HepG2 (cell line): ENCODE measurements around the gene ELL. TPM values are rescaled to one million over a fixed set of nuclear protein-coding genes. Genes with fewer than 3 reads are reported as not detected.

ENCODE experiments used
- ATAD3A ChIP-seq: sonication (generic); formaldehyde crosslinking; IDR thresholded peaks from 2 replicates; pipeline ENCODE4 v1.4.0; 2020; ENCODE audit warnings: missing genetic modification reagents
- CENPBD1 ChIP-seq: sonication (generic); formaldehyde crosslinking; IDR thresholded peaks from 2 replicates; pipeline ENCODE4 v1.8.0; 2022; ENCODE audit warnings: missing genetic modification reagents, low read depth, mild to moderate bottlenecking, borderline replicate concordance
- MTA3 ChIP-seq: sonication (generic); formaldehyde crosslinking; IDR thresholded peaks from 2 replicates; pipeline ENCODE4 v1.4.0; 2020; ENCODE audit warnings: missing genetic modification reagents
- NCOA2 ChIP-seq: sonication (generic); formaldehyde crosslinking; IDR thresholded peaks from 2 replicates; pipeline ENCODE4 v1.8.0; 2022; ENCODE audit warnings: inconsistent platforms
- TRIM24 ChIP-seq: sonication (generic); formaldehyde crosslinking; IDR thresholded peaks from 2 replicates; pipeline ENCODE4 v1.8.0; 2022; ENCODE audit warnings: mild to moderate bottlenecking, missing genetic modification reagents
- ZBTB25 ChIP-seq: IDR thresholded peaks from 2 replicates; pipeline ENCODE4 v1.6.1; 2018; ENCODE audit warnings: missing genetic modification reagents
- ZNF138 ChIP-seq: sonication (generic); formaldehyde crosslinking; IDR thresholded peaks from 2 replicates; pipeline ENCODE4 v1.5.0; 2020; ENCODE audit warnings: mild to moderate bottlenecking, low read depth, missing genetic modification reagents
- ZNF251 ChIP-seq: sonication (generic); formaldehyde crosslinking; IDR thresholded peaks from 2 replicates; pipeline ENCODE4 v1.9.0; 2021; ENCODE audit warnings: mild to moderate bottlenecking, missing genetic modification reagents
- ZNF317 ChIP-seq: sonication (generic); formaldehyde crosslinking; IDR thresholded peaks from 2 replicates; pipeline ENCODE4 v1.5.0; 2020; ENCODE audit warnings: mild to moderate bottlenecking, missing genetic modification reagents
- ZNF558 ChIP-seq: sonication (generic); formaldehyde crosslinking; IDR thresholded peaks from 2 replicates; pipeline ENCODE4 v1.9.0; 2022; ENCODE audit warnings: mild to moderate bottlenecking, missing genetic modification reagents, borderline replicate concordance
- polyA plus RNA-seq, 8 experiments: library from polyadenylated mRNA; depleted of rRNA in 3 of 8; stranded (reverse) in 7 of 8; unstranded in 1 of 8; fragments of >200 nt; fragmentation: Illumina TruSeq in 4 of 8; extraction: Trizol in 4 of 8; gene quantifications; 2 replicates each; pipeline versions ENCODE4 v1.2.1 to v1.2.3, GENCODE V29; 2011 to 2016; ENCODE audit warnings: low read depth in 4 of 8, missing spikeins in 1 of 8, mixed read lengths in 1 of 8; ENCODE audit not compliant: insufficient read depth in 1 of 8
- total RNA-seq, 5 experiments: library from RNA; depleted of rRNA; stranded (reverse); fragments of >200 nt; fragmentation: Illumina TruSeq; extraction: Trizol; gene quantifications; 2 replicates each; pipeline ENCODE4 v1.2.3, GENCODE V29; 2016; ENCODE audit warnings: low read depth in 1 of 5
- TF ChIP-seq, protein P1 (sequence below): sonication (generic); formaldehyde crosslinking; IDR thresholded peaks from 2 replicates; pipeline ENCODE4 v1.4.0; 2020; ENCODE audit warnings: missing genetic modification reagents, borderline replicate concordance
- TF ChIP-seq, protein P2 (sequence below): IDR thresholded peaks from 2 replicates; pipeline ENCODE4 v1.6.1; 2012; ENCODE audit warnings: low read length, improper control_type of control experiment
- TF ChIP-seq, protein P3 (sequence below): sonication (generic); formaldehyde crosslinking; IDR thresholded peaks from 2 replicates; pipeline ENCODE4 v1.4.0; 2020; ENCODE audit warnings: missing genetic modification reagents
- TF ChIP-seq, protein P4 (sequence below): IDR thresholded peaks from 2 replicates; pipeline ENCODE4 v1.6.1; 2016; ENCODE audit warnings: missing compliant biosample characterization, missing genetic modification reagents, borderline replicate concordance

Gene ELL
- total and polyA plus RNA-seq, 2 of the 13 experiments (the other 11 are each of a cell fraction or from before 2014, with no cell fraction given), result 3.7 to 5.4 TPM

DNA sequence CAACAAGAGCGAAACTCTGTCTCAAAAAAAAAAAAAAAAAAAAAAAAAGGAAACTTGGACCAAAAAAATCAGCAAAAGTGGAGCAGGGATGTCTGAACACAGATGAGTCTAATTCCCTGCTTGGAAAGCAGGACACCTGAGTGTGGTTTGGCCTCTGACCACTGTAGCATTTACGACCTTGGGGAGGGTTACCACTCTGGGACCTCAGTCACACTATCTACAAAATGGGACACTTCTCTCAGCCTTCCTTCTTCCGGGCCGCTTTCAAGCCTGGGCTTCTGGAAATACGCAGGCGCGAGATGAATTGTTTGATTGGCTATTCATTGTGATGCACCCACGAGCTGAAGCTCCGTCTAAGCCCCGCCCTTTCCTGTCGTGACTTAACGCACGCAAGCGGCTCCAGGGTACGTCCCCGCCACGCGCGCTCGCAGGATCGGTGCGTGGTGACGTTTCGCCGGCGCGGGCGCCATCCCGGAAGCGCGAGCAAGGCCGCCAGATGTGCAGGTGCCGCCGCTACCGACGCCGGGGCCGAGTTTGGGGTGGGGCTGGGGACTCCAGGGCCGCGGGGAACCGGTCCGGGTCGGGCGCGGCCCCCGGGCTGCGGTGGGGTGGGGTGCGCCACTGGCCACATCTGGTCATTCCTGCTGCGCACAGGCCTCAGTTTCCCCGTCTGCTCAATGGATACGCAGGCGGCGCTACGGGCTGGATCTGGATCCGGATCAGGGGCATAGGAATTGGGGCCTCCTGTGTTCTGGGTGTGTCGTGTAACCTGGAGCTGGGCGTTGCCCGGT lies 35.7 kb upstream of the ELL start, which contains the start of gene KXD1 (continued):
- TF ChIP-seq, protein P1, sequence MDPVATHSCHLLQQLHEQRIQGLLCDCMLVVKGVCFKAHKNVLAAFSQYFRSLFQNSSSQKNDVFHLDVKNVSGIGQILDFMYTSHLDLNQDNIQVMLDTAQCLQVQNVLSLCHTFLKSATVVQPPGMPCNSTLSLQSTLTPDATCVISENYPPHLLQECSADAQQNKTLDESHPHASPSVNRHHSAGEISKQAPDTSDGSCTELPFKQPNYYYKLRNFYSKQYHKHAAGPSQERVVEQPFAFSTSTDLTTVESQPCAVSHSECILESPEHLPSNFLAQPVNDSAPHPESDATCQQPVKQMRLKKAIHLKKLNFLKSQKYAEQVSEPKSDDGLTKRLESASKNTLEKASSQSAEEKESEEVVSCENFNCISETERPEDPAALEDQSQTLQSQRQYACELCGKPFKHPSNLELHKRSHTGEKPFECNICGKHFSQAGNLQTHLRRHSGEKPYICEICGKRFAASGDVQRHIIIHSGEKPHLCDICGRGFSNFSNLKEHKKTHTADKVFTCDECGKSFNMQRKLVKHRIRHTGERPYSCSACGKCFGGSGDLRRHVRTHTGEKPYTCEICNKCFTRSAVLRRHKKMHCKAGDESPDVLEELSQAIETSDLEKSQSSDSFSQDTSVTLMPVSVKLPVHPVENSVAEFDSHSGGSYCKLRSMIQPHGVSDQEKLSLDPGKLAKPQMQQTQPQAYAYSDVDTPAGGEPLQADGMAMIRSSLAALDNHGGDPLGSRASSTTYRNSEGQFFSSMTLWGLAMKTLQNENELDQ (CRISPR knock-in tag), result no peak
- TF ChIP-seq NCOA2, result peak; percentile 22
- no peak for TF ChIP-seq ZNF138 (CRISPR knock-in tag)
- TF ChIP-seq CENPBD1 (CRISPR knock-in tag), result no peak
- TF ChIP-seq ATAD3A, result no peak
- TF ChIP-seq ZNF558, result no peak
- TF ChIP-seq, protein P2, sequence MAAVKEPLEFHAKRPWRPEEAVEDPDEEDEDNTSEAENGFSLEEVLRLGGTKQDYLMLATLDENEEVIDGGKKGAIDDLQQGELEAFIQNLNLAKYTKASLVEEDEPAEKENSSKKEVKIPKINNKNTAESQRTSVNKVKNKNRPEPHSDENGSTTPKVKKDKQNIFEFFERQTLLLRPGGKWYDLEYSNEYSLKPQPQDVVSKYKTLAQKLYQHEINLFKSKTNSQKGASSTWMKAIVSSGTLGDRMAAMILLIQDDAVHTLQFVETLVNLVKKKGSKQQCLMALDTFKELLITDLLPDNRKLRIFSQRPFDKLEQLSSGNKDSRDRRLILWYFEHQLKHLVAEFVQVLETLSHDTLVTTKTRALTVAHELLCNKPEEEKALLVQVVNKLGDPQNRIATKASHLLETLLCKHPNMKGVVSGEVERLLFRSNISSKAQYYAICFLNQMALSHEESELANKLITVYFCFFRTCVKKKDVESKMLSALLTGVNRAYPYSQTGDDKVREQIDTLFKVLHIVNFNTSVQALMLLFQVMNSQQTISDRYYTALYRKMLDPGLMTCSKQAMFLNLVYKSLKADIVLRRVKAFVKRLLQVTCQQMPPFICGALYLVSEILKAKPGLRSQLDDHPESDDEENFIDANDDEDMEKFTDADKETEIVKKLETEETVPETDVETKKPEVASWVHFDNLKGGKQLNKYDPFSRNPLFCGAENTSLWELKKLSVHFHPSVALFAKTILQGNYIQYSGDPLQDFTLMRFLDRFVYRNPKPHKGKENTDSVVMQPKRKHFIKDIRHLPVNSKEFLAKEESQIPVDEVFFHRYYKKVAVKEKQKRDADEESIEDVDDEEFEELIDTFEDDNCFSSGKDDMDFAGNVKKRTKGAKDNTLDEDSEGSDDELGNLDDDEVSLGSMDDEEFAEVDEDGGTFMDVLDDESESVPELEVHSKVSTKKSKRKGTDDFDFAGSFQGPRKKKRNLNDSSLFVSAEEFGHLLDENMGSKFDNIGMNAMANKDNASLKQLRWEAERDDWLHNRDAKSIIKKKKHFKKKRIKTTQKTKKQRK, result no peak
- TF ChIP-seq TRIM24 (CRISPR knock-in tag), result no peak
- TF ChIP-seq, protein P3, sequence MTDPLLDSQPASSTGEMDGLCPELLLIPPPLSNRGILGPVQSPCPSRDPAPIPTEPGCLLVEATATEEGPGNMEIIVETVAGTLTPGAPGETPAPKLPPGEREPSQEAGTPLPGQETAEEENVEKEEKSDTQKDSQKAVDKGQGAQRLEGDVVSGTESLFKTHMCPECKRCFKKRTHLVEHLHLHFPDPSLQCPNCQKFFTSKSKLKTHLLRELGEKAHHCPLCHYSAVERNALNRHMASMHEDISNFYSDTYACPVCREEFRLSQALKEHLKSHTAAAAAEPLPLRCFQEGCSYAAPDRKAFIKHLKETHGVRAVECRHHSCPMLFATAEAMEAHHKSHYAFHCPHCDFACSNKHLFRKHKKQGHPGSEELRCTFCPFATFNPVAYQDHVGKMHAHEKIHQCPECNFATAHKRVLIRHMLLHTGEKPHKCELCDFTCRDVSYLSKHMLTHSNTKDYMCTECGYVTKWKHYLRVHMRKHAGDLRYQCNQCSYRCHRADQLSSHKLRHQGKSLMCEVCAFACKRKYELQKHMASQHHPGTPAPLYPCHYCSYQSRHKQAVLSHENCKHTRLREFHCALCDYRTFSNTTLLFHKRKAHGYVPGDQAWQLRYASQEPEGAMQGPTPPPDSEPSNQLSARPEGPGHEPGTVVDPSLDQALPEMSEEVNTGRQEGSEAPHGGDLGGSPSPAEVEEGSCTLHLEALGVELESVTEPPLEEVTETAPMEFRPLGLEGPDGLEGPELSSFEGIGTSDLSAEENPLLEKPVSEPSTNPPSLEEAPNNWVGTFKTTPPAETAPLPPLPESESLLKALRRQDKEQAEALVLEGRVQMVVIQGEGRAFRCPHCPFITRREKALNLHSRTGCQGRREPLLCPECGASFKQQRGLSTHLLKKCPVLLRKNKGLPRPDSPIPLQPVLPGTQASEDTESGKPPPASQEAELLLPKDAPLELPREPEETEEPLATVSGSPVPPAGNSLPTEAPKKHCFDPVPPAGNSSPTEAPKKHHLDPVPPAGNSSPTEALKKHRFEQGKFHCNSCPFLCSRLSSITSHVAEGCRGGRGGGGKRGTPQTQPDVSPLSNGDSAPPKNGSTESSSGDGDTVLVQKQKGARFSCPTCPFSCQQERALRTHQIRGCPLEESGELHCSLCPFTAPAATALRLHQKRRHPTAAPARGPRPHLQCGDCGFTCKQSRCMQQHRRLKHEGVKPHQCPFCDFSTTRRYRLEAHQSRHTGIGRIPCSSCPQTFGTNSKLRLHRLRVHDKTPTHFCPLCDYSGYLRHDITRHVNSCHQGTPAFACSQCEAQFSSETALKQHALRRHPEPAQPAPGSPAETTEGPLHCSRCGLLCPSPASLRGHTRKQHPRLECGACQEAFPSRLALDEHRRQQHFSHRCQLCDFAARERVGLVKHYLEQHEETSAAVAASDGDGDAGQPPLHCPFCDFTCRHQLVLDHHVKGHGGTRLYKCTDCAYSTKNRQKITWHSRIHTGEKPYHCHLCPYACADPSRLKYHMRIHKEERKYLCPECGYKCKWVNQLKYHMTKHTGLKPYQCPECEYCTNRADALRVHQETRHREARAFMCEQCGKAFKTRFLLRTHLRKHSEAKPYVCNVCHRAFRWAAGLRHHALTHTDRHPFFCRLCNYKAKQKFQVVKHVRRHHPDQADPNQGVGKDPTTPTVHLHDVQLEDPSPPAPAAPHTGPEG, result no peak
- TF ChIP-seq ZNF251 (CRISPR knock-in tag), result no peak
- peak; percentile 84; the same call in 1 of the 2 replicates for TF ChIP-seq ZBTB25 (CRISPR knock-in tag)
- no peak for TF ChIP-seq MTA3 (CRISPR knock-in tag)
- TF ChIP-seq, protein P4, sequence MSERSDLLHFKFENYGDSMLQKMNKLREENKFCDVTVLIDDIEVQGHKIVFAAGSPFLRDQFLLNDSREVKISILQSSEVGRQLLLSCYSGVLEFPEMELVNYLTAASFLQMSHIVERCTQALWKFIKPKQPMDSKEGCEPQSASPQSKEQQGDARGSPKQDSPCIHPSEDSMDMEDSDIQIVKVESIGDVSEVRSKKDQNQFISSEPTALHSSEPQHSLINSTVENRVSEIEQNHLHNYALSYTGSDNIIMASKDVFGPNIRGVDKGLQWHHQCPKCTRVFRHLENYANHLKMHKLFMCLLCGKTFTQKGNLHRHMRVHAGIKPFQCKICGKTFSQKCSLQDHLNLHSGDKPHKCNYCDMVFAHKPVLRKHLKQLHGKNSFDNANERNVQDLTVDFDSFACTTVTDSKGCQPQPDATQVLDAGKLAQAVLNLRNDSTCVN (CRISPR knock-in tag), result no peak
- TF ChIP-seq ZNF317, result no peak
